GM18517 (cell line): ENCODE measurements around the gene SLC13A5.
A peak's percentile ranks its signal among the peaks of the same experiment; 100 is the strongest.
"Not testable (repeated sequence)": the region's sequence is repeated elsewhere in the genome, so short reads cannot be mapped to it uniquely, and the experiment has no call there.

Experiments
- ATAC-seq: cut with Tn5 transposase; IDR thresholded peaks from one replicate; pipeline ENCODE4 v1.9.1; 2021; ENCODE audit warnings: mild to moderate bottlenecking, moderate library complexity; ENCODE audit not compliant: unreplicated experiment

The SLC13A5 gene

DNA sequence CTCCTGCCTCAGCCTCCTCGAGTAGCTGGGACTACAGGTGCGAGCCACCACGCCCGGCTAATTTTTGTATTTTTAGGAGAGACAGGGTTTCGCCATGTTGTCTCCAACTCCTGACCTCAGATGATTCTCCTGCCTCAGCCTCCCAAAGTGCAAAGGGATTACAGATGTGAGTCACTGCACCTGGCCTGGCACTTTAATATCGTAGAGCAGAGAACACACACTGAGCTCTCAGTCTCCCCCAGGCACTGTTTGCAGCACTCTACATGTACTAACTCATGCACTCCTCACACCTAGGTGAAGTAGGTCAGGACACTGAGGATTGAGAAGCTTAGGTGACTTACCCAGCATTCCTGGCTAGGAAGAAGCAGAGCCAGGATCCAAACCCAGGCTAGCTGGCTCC, 46.6 kb downstream of the SLC13A5 start:
- no peak for ATAC-seq

- ATAC-seq: no peak
Observed at GRCh38 chr17:6666077-6666521, 47.1 kb downstream of the SLC13A5 start.

DNA sequence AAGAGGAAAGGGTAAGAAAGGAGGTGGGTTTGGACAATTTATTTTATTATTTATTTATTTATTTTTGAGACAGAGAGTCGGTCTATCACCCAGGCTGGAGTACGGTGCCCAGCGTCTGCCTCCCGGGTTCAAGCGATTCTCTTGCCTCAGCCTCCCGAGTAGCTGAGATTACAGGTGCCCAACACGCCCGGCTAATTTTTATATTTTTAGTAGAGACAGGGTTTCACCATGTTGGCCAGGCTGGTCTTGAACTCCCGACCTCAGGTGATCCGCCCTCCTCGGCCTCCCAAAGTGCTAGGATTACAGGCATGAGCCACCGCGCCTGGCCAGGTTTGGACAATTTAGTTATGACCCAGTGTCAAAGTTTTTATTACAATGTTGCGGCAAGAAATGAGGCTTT, 50.0 kb downstream of the SLC13A5 start:
- not testable (repeated sequence) for ATAC-seq

- ATAC-seq: no peak
Observed at GRCh38 chr17:6661464-6661848, 51.7 kb downstream of the SLC13A5 start.

DNA sequence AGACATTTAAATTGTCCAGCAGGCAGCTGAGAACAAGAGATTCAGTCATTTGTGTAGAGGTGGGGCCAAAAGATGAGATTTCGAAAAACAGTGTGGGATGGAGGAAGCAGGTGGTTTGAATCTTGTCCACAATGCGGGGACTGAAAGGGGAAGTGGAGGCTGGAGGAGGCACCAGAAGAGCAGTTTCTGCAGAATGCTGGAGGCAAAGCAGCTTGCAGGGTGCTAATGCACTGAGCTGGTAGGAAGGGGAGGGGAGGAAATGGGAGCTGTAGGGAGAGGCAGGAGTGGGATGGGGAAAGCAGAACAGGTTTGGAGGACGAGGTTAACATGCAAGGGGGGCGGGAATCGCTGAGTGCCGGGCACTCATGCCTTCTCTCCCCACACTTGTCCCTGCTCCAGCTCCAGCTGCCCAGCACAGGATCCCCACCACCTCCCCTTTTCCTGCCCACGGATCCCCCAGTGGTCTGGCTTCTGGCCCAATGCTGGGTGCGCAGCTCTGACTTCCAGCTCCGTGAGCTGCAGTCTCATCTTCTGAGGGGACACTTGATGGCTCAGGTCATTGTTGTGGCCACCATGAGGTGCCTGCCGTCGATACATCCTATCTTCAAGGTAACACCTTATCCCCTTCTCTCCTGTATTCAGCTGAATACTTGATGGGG, 52.2 kb downstream of the SLC13A5 start:
- peak; percentile 77 for ATAC-seq

- no peak for ATAC-seq
Observed at GRCh38 chr17:6660101-6660500, 53.1 kb downstream of the SLC13A5 start.

GRCh38 chr17:6658411-6658810, 54.8 kb downstream of the SLC13A5 start:
- ATAC-seq: not testable (repeated sequence)

DNA sequence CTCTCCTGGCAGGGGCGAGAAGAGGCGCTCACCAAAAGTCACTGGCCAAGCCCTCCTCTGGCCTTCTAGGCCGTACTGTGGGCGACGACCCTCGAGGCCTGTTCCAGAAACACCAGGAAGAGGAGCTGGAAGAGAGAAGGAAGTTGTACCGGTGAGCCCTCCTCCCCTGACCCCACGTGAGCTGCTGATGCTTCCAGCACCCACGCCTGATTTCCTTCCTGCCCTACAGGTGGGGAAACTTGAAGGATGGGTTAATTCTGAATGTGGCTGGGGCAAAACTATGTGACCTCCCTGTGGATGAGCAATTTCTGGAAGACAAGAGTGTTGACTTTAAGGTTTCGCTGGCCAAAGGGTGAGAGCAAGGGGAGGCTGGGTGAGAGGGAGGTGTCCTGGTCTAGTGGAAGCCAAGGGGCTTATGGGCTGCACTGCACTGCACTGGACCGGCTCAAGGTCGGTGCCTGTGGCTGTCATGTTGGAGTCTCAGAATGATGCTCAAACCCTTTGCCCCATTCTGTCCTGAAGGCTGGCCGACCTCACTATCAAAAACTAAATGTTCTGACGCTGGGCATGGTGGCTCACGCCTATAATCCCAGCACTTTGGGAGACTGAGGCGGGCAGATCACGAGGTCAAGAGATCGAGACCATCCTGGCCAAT, 55.4 kb downstream of the SLC13A5 start:
- ATAC-seq: no peak

DNA sequence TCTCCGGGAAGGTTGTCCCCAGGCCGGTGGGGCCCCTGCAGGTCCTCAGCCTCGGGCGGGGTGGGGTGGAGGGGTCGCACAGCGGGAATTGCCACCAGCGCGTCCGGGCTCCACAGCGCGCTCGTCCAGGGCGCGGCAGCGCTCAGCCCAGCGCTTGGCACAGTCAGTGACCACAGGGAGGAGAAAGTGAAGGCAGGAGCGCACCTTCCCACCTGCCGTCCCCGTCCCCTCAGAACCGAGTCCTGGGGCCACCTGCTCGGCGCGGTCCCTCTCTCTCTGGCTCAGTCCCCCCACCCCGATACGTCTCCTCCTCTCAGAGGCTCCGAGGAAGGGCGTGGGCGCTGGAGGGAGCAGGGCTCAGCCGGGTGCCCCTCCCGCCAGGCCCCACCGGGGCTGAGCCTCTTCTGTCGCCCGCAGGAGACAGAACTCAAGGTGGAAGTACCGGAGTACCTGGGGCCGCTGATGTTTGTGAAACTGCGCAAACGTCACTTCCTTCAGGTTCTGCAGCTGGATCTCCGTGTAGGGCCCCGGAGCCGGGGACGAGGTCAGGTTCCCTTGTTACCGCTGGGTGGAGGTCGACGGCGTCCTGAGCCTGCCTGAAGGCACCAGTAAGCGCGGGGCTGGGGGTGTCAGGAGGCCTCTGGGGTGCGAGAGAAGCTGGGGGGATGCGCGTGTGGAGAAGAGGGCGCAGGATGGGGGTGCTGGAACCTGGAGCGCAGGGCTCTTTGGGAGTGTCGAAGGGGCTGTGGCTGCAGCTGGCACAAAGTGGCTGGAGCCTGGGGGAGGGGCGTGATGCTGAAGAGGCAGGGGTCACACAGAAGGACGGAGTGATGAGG, 56.2 kb downstream of the SLC13A5 start:
- ATAC-seq: not testable (repeated sequence)

DNA sequence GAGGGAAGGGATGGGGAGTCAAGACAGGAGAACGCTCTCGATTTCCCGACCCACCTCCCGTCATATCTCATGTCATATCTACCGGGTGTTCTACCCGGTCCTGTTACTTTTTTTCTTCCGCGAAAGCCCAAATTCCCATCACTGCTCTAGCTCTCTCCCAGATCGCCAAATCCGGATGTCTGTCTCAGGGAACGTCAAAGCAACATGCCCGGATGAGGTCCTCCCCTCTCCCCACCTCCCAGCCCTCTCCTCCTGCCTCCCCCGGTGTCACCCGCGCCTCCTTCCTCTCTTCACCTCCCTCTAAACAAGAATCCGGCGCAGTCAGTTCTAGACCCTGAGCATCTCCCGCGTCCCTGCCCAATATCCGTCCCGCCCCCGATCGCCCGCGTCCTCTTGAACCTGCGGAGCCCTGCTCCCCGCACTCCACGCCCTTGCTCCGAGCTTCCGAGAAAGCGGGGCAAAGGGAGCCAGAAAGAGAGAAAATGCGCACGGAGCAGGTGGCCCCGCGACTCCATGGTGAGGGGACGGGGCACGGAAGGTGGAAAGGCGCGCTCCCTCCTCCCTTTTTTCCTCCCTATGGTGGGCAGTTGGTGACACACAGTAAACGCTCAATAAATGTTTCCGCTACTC, 57.3 kb downstream of the SLC13A5 start:
- not testable (repeated sequence) for ATAC-seq

DNA sequence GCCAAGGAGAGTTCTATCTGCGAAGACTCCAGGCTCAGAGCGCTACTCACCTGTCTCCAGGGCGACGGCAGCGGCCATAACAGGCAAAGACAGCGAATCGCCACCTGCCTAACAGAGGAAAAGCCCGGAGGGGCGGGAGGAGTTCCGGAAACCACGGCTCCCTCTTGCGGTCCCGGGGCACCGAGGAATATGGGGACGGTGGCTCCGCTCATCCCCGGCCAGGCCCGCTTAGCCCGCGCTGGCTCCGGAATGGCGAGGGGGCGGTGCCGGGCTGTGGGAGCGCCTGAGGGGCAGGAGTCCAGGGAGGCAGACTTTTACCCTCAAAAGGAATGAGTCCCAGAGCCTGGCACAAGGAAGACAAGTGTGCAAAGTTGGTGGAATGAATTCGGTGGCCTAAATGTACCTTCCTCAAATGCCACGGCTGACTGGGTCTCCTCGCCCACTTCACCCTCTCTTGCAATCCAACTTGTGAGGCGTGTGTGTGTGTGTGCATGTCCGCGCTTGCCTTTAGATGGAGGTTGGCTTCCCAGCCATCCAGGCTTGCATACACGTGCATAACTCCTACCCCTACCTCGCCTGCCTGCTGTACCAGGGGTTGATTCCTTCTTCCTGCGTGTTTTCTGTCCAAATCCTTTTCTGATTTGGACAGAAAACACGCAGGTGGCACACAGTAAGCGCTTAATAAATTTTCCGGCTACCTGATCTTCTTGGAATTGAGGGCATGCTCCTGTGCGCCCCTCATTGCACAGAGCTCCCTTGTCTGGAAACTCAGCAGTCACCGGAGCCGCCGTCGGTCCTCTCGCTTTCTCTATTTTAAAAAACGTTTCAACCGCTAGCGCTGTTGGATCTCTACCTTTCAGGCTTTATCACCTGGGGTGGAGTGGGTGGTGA, 58.1 kb downstream of the SLC13A5 start:
- ATAC-seq: no peak

GRCh38 chr17:6651919-6652452, 61.2 kb downstream of the SLC13A5 start:
- ATAC-seq: no peak

GRCh38 chr17:6651354-6651918, 61.7 kb downstream of the SLC13A5 start, which contains the start of the genes C17orf100 and MED31:
C17orf100 (plus strand) TSS chr17:6651762; CDS start chr17:6651914, 152 bp downstream.
MED31 (minus strand) TSS chr17:6651605; CDS start chr17:6651528, 77 bp downstream.
- peak; percentile 59 for ATAC-seq

- ATAC-seq: no peak
Observed at GRCh38 chr17:6648181-6648580, 65.0 kb downstream of the SLC13A5 start.

DNA sequence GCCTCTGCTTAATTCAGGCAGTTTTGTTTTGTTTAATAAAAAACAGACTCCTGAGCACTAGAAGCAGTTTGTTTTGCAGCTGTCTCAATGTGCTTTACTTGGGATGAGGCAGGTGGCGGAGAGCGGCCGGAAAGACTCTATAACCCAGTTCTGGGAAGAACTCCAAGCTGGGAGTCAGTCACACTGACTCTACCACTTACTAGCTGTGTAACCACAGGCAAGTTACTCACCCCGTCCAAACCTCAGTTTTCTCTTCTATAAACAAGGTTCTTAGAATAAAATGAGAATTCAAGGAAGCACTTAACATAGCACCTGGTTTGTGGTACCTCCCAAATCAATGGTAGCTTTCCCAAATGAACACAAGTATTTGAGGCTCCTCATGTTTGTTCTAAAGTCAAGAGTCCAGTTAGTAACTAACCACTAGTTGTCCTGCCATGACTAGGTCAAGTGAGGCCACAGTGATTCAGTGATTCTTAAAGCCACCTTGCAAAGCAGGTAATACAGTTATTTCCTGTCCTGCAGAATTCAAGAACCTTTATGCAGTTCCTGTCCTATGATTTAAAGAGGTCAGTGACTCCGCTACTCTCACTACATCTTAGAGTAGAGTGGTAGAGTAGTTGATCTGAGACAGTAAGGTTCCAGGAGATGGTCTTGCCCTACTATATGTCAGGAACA, 69.6 kb downstream of the SLC13A5 start:
- ATAC-seq: no peak

GRCh38 chr17:6642592-6642991, 70.6 kb downstream of the SLC13A5 start:
- ATAC-seq: no peak

DNA sequence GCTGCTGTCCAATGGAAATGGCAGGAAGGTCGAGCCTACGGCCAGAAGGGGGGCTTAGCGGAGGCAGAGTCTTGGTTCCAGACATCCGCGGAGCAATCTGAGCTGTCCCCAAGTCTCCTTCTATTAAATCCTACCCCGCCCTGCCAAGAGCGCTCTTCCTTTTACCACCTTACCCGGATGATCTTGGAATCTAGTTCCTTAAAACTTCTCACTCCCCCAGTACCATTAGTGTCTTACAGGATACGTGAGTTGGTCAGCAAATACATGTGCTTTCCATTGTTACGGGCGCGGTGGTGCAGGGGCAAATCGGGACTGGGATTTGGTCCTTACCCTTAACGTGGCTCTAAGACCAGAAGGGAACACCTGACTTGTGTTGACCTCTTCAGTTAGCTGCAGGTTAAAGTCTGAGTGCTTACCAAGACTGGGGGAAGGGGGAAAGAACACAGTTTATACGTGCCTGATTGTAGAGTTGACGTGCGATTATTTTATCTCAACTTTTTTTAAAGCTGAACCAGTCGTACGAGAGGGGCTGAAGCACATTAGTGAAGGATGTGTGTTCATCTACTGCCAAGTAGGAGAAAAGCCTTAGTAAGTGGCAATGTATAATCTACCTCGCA, 71.8 kb downstream of the SLC13A5 start:
- ATAC-seq: peak; percentile 8

DNA sequence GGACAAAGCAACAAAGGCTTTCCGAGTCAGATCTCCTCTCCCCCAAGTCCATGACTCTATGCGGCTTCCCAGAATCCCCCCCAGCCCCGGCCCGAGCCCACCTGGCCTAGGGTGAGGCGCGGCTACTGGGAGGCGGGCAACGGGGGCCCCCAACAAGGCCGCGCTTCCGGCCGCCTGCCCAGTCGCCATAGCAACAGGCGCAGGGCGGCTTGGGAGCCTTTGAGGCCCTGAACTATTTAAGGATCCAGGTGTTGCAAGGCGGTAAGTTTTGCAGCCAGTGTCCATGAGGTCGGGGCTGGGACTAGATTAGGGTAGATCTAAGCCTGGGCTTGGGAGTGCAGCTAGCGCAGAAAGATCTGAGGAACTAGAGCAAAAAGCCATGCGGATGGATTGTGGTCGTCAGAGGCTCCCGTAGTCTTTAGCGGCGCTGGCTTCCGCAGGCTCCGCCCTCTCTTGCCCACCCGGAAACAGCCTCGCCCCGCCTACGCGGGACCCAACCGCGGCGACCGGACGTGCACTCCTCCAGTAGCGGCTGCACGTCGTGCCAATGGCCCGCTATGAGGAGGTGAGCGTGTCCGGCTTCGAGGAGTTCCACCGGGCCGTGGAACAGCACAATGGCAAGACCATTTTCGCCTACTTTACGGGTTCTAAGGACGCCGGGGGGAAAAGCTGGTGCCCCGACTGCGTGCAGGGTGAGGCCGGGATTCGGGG, 72.5 kb downstream of the SLC13A5 start, which contains the start of the genes KIAA0753 and TXNDC17:
Gene KIAA0753 (minus strand): TSS at position 176 of the 711 bp plus-strand sequence. CDS start 5,608 bp downstream, outside the sequence.
Gene TXNDC17 (plus strand): TSS at position 525 of the 711 bp plus-strand sequence. CDS start 23 bp downstream, at position 548.
- peak; percentile 77 for ATAC-seq
